HEK293 (cell line): Measurements from ENCODE around the gene ADD1.
A peak's percentile ranks its signal among the peaks of the same experiment; 100 is the strongest.

Source experiments
- CTCF ChIA-PET: fragments of 350-600 bp; formaldehyde crosslinking; extraction: SDS; loops from one replicate; lab custom pipeline; 2021; ENCODE audit warnings: antibody characterized with exemption; lab: Yijun Ruan, JAX
- POLR2A ChIA-PET: fragments of 300-600 bp; formaldehyde crosslinking; extraction: SDS; loops from one replicate; lab custom pipeline; 2020; ENCODE audit warnings: antibody characterized with exemption, inconsistent platforms; lab: Yijun Ruan, JAX
- H3K27ac ChIP-seq: fragments of 200-500 bp; sonication (Bioruptor generic); 2 replicates; pipeline ENCODE4 v1.5.1; 2014; ENCODE audit warnings: low read depth, low read length, control low read depth, inconsistent platforms; ENCODE audit errors: extremely low read depth
- H3K36me3 ChIP-seq, 2 experiments: fragments of 200-500 bp in 1 of 2; sonication (Bioruptor generic) in 1 of 2; 1 replicate in 1 of 2; 2 replicates in 1 of 2; pipeline ENCODE4 v1.5.1; 2014 to 2017; ENCODE audit warnings: inconsistent platforms in 2 of 2, low read length in 2 of 2; ENCODE audit not compliant: control insufficient read depth in 2 of 2, insufficient read depth in 1 of 2
- H3K4me1 ChIP-seq: fragments of 200-500 bp; sonication (Bioruptor generic); 2 replicates; pipeline ENCODE4 v1.5.1; 2014; ENCODE audit warnings: mild to moderate bottlenecking, low read length, inconsistent platforms; ENCODE audit not compliant: control insufficient read depth, insufficient read depth
- H3K4me3 ChIP-seq: 2 replicates; pipeline ENCODE4 v1.5.1; 2011; ENCODE audit warnings: low read depth, mild to moderate bottlenecking, control low read depth, low read length, moderate library complexity
- H3K9me3 ChIP-seq: fragments of 200-500 bp; sonication (Bioruptor generic); 2 replicates; pipeline ENCODE4 v1.5.1; 2014; ENCODE audit warnings: low read depth, low read length, inconsistent platforms; ENCODE audit not compliant: control insufficient read depth, insufficient read depth
- GLIS1 ChIP-seq: fragments of 450-650 bp; formaldehyde crosslinking; IDR thresholded peaks from 2 replicates; pipeline ENCODE4 v1.5.1; 2016; ENCODE audit warnings: missing biosample characterization, missing genetic modification characterization
- GLIS2 ChIP-seq: fragments of 450-650 bp; formaldehyde crosslinking; IDR thresholded peaks from 2 replicates; pipeline ENCODE4 v1.5.1; 2016; ENCODE audit warnings: missing biosample characterization, missing genetic modification characterization
- KLF10 ChIP-seq: fragments of 450-650 bp; IDR thresholded peaks from 2 replicates; pipeline ENCODE4 v1.5.1; 2018; ENCODE audit warnings: missing biosample characterization, mild to moderate bottlenecking, missing genetic modification characterization
- KLF16 ChIP-seq: fragments of 450-650 bp; formaldehyde crosslinking; IDR thresholded peaks from 2 replicates; pipeline ENCODE4 v1.5.1; 2017; ENCODE audit warnings: missing biosample characterization, missing genetic modification characterization
- MZF1 ChIP-seq: fragments of 450-650 bp; formaldehyde crosslinking; IDR thresholded peaks from 2 replicates; pipeline ENCODE4 v1.5.1; 2017; ENCODE audit warnings: missing biosample characterization, missing genetic modification characterization, borderline replicate concordance
- SP2 ChIP-seq: fragments of 450-650 bp; formaldehyde crosslinking; IDR thresholded peaks from 2 replicates; pipeline ENCODE4 v1.5.1; 2016; ENCODE audit warnings: missing biosample characterization, missing genetic modification characterization
- SP3 ChIP-seq: fragments of 450-650 bp; formaldehyde crosslinking; IDR thresholded peaks from 2 replicates; pipeline ENCODE4 v1.5.1; 2016; ENCODE audit warnings: missing biosample characterization, missing genetic modification characterization
- WT1 ChIP-seq: fragments of 450-650 bp; formaldehyde crosslinking; IDR thresholded peaks from 2 replicates; pipeline ENCODE4 v1.5.1; 2016; ENCODE audit warnings: missing biosample characterization, missing genetic modification characterization
- ZBTB20 ChIP-seq: fragments of 450-650 bp; formaldehyde crosslinking; IDR thresholded peaks from 2 replicates; pipeline ENCODE4 v1.5.1; 2016; ENCODE audit warnings: missing biosample characterization, missing genetic modification characterization
- ZBTB48 ChIP-seq: fragments of 450-650 bp; formaldehyde crosslinking; IDR thresholded peaks from 2 replicates; pipeline ENCODE4 v1.5.1; 2016; ENCODE audit warnings: missing biosample characterization, missing genetic modification characterization
- ZBTB8A ChIP-seq: fragments of 450-650 bp; formaldehyde crosslinking; IDR thresholded peaks from 2 replicates; pipeline ENCODE4 v1.5.1; 2016; ENCODE audit warnings: missing biosample characterization, missing genetic modification characterization
- ZEB2 ChIP-seq: fragments of 450-650 bp; formaldehyde crosslinking; IDR thresholded peaks from 2 replicates; pipeline ENCODE4 v1.5.1; 2016; ENCODE audit warnings: missing biosample characterization, missing genetic modification characterization
- ZIC2 ChIP-seq: fragments of 450-650 bp; formaldehyde crosslinking; IDR thresholded peaks from 2 replicates; pipeline ENCODE4 v1.5.1; 2016; ENCODE audit warnings: missing biosample characterization, missing genetic modification characterization
- ZNF155 ChIP-seq: fragments of 450-650 bp; formaldehyde crosslinking; IDR thresholded peaks from 2 replicates; pipeline ENCODE4 v1.5.1; 2016; ENCODE audit warnings: missing biosample characterization, missing genetic modification characterization
- ZNF239 ChIP-seq: fragments of 450-650 bp; formaldehyde crosslinking; IDR thresholded peaks from 2 replicates; pipeline ENCODE4 v1.5.1; 2016; ENCODE audit warnings: missing biosample characterization, missing genetic modification characterization
- ZNF24 ChIP-seq: fragments of 450-650 bp; formaldehyde crosslinking; IDR thresholded peaks from 2 replicates; pipeline ENCODE4 v1.5.1; 2016; ENCODE audit warnings: missing biosample characterization, missing genetic modification characterization
- ZNF398 ChIP-seq: fragments of 450-650 bp; formaldehyde crosslinking; IDR thresholded peaks from 2 replicates; pipeline ENCODE4 v1.5.1; 2017; ENCODE audit warnings: missing biosample characterization, missing genetic modification characterization
- ZNF555 ChIP-seq: fragments of 450-650 bp; formaldehyde crosslinking; conservative IDR thresholded peaks from 2 replicates; pipeline ENCODE4 v1.5.1; 2017; ENCODE audit warnings: missing biosample characterization, mild to moderate bottlenecking, missing genetic modification characterization, inconsistent platforms
- ZNF610 ChIP-seq: fragments of 450-650 bp; formaldehyde crosslinking; IDR thresholded peaks from 2 replicates; pipeline ENCODE4 v1.5.1; 2016; ENCODE audit warnings: missing biosample characterization, missing genetic modification characterization, borderline replicate concordance
- TF ChIP-seq, protein P1 (sequence below): fragments of 450-650 bp; formaldehyde crosslinking; IDR thresholded peaks from 2 replicates; pipeline ENCODE4 v1.5.1; 2017; ENCODE audit warnings: missing biosample characterization, missing genetic modification characterization
- TF ChIP-seq, protein P2 (sequence below): fragments of 450-650 bp; formaldehyde crosslinking; optimal IDR thresholded peaks from 2 replicates; pipeline ENCODE3; 2016; ENCODE audit warnings: missing biosample characterization, mild to moderate bottlenecking, missing genetic modification characterization

The ADD1 gene

GRCh38 chr4:2814627-2815270, 28.9 kb upstream of the ADD1 start:
- peaks cover 0 to under 1% of the 10 kb centered on the region in 2 experiments; a peak in 1 of 3 replicates for H3K36me3 ChIP-seq
- ChIA-PET CTCF (no interaction called here), POLR2A (no interaction called here)
- H3K9me3 ChIP-seq: no peaks in the 10 kb centered on the region
- no peaks in the 10 kb centered on the region for H3K4me1 ChIP-seq
- H3K27ac ChIP-seq: no peak overlapping the region
- no peak overlapping the region for H3K4me3 ChIP-seq
- no peak for TF ChIP-seq ZNF155 (tag by site-specific recombination)
- TF ChIP-seq, all 188 proteins: peak for 0

DNA sequence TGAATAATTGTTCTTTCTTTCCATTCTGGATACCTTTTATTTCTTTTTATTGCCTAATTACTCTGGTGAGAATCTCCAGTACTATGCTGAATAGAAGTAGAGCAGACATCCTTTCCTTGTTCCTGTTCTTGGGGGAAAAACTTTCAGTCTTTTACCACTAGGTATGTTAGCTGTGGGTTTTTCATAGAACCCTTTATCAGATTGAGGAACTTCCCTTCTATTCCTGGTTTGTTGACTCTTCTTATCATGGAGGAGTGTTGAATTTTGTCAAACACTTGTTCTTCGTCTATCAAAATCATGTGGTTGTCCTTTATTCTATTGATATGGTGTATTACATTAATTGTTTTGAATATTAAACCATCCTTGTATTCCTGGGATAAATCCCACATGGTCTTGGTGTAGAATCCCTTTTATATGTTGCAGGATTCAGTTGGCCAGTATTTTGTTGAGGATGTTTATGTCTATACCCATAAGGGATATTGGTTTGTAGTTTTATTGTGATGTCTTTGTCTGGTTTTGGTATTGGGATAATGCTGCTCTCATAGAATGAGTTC, 27.2 kb upstream of the ADD1 start:
- H3K4me3 ChIP-seq: no peak overlapping the region
- TF ChIP-seq, protein P1, sequence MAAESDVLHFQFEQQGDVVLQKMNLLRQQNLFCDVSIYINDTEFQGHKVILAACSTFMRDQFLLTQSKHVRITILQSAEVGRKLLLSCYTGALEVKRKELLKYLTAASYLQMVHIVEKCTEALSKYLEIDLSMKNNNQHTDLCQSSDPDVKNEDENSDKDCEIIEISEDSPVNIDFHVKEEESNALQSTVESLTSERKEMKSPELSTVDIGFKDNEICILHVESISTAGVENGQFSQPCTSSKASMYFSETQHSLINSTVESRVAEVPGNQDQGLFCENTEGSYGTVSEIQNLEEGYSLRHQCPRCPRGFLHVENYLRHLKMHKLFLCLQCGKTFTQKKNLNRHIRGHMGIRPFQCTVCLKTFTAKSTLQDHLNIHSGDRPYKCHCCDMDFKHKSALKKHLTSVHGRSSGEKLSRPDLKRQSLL (tag by site-specific recombination): no peak
- TF ChIP-seq ZNF24 (tag by site-specific recombination): no peak
- H3K36me3 ChIP-seq: peaks cover 0 to 16% of the 10 kb centered on the region in 2 experiments; a peak in 1 of 3 replicates
- no peaks in the 10 kb centered on the region for H3K9me3 ChIP-seq
- H3K27ac ChIP-seq: no peak overlapping the region
- ChIA-PET CTCF (no interaction called here), POLR2A (no interaction called here)
- no peaks in the 10 kb centered on the region for H3K4me1 ChIP-seq

DNA sequence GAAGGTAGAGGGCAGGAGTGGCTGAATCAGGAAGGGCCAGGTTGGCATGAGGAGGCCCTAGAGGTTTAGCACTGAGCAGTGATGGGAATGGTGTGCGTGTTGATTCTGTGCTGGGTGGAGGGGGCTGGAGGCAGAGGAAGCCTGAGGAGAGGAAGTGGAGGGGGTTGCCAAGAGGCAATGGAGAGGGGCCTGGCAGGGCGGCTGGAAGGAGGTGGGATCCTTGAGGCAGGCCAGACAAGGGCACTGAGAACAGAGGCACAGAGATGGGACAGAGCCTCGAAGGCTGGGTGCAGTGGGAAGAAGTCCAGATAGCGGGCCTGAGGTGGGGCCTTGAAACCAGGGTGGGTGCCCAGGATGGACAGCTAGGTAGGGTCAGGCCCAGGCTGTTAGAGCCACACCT, 26.5 kb upstream of the ADD1 start:
- H3K36me3 ChIP-seq: peaks cover 0 to 16% of the 10 kb centered on the region in 2 experiments; a peak in 1 of 3 replicates
- no peak overlapping the region for H3K4me3 ChIP-seq
- 0 out of 2 replicates have a peak, but pooled peaks have one; percentile 44 for TF ChIP-seq ZNF239 (tag by site-specific recombination)
- peak; percentile 66 for TF ChIP-seq ZNF398 (tag by site-specific recombination)
- TF ChIP-seq ZNF555 (tag by site-specific recombination): no peak
- H3K27ac ChIP-seq: no peak overlapping the region
- no peaks in the 10 kb centered on the region for H3K9me3 ChIP-seq
- ChIA-PET CTCF (no interaction called here), POLR2A (no interaction called here)
- no peaks in the 10 kb centered on the region for H3K4me1 ChIP-seq

GRCh38 chr4:2817701-2818350, 25.8 kb upstream of the ADD1 start:
- ChIA-PET CTCF (no interaction called here), POLR2A (interaction anchor here (1.1 kb wide), 1 partner anchor 282 kb away, joined by 3 read pairs; the partner anchor contains the start of gene FAM193A)
- peaks cover 0 to 23% of the 10 kb centered on the region in 2 experiments; a peak in 1 of 3 replicates for H3K36me3 ChIP-seq
- no peaks in the 10 kb centered on the region for H3K4me1 ChIP-seq
- H3K27ac ChIP-seq: peak overlapping the region; percentile 87; the same call in 1 of the 2 replicates
- no peaks in the 10 kb centered on the region for H3K9me3 ChIP-seq
- H3K4me3 ChIP-seq: peak overlapping the region; percentile 56
- no peak for TF ChIP-seq MZF1 (tag by site-specific recombination)
- 0 out of 2 replicates have a peak, but pooled peaks have one; percentile 10 for TF ChIP-seq WT1 (tag by site-specific recombination)
- peak; percentile 54 for TF ChIP-seq ZEB2 (tag by site-specific recombination)
- peak; percentile 45; the same call in 1 of the 2 replicates for TF ChIP-seq ZNF610 (tag by site-specific recombination)
- TF ChIP-seq ZBTB20 (tag by site-specific recombination): peak; percentile 16; the same call in 1 of the 2 replicates
- peak; percentile 83 for TF ChIP-seq ZBTB48
- peak; percentile 17; the same call in 1 of the 2 replicates for TF ChIP-seq ZIC2 (tag by site-specific recombination)
- TF ChIP-seq SP2 (tag by site-specific recombination): peak; percentile 44
- TF ChIP-seq KLF16: 0 out of 2 replicates have a peak, but pooled peaks have one; percentile 38
- TF ChIP-seq ZBTB8A: peak; percentile 49
- TF ChIP-seq, protein P2, sequence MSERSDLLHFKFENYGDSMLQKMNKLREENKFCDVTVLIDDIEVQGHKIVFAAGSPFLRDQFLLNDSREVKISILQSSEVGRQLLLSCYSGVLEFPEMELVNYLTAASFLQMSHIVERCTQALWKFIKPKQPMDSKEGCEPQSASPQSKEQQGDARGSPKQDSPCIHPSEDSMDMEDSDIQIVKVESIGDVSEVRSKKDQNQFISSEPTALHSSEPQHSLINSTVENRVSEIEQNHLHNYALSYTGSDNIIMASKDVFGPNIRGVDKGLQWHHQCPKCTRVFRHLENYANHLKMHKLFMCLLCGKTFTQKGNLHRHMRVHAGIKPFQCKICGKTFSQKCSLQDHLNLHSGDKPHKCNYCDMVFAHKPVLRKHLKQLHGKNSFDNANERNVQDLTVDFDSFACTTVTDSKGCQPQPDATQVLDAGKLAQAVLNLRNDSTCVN (tag by site-specific recombination): peak; percentile 59
- peak; percentile 82 for TF ChIP-seq SP3 (tag by site-specific recombination)
- TF ChIP-seq GLIS2 (tag by site-specific recombination): peak; percentile 67
- peak; percentile 78 for TF ChIP-seq KLF10 (tag by site-specific recombination)
- TF ChIP-seq GLIS1: peak; percentile 66; the same call in 1 of the 2 replicates
